Embryonic facial prominence (tissue), 1 donor: ENCODE data around the gene NT5DC2.

Experiments
- DNase-seq: peaks from one replicate; pipeline ENCODE4 v3.0.0-alpha.2; 2016; ENCODE audit errors: extremely low spot score

Gene NT5DC2

DNA sequence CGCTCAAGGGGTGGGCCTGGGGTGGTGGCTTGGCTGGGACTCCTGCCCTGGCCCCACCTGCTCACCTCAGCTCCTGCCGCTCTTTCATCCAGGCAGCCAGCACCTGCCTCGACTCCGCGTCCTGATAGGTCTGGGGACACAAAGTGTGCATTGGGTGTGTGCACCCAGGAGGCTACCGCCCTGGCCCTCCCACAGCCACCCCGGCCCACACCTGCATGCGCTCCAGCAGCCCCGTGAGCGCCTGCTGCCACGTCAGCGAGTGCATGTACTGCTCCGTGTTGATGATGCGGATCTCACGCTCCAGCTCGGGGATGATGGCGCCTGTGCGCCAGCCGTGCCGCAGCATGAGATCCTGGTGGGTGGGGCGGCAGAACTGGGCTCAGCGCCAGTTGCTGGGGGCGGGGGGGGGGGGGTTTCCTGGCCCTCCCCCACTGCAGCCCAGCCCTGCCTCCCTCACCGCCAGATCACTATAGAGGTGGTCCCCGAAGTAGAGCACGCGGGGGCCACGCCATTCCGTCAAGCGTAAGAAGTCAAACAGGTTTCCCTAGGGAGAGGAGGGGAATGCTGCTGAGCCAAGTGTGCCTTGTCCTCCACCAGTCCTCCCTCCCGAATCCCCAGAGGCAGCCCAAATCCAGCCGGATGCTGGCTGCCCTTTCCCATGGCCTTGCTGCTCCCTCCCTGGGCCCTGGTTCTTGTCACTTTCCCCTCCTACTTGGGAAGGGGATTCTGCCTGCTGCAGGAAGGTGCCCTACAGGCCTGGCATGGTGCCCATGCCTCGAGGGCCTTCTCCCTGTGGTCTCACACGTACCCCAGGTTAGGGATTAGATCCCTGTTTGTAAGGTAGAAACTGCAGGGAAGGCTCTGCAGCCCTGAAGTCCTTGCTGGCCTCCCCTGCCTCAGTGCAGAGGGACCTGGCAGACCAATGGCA, 8.6 kb downstream of the NT5DC2 start:
- DNase-seq, result peak; percentile 46

DNA sequence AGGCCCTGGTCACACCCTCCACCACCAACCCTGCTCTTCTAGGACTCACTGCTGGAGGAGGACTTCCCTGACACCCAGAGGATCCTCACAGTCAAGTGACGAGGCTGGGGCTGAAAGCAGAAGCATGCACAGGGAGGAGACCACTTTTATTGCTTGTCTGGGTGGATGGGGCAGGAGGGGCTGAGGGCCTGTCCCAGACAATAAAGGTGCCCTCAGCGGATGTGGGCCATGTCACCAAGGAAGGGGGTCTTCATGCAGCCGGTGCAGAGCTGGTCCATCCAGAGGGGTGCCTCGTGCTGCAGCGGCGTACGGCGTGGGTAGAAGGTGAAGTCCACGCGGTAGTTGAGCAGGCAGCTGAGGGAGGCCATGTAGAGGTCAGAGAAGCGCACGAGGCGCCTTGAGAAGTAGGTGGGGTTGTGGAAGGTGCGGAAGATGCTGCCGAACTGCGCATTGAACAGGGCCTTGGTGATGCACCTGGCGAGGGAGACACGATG, 9.4 kb downstream of the NT5DC2 start:
- no peak for DNase-seq

DNA sequence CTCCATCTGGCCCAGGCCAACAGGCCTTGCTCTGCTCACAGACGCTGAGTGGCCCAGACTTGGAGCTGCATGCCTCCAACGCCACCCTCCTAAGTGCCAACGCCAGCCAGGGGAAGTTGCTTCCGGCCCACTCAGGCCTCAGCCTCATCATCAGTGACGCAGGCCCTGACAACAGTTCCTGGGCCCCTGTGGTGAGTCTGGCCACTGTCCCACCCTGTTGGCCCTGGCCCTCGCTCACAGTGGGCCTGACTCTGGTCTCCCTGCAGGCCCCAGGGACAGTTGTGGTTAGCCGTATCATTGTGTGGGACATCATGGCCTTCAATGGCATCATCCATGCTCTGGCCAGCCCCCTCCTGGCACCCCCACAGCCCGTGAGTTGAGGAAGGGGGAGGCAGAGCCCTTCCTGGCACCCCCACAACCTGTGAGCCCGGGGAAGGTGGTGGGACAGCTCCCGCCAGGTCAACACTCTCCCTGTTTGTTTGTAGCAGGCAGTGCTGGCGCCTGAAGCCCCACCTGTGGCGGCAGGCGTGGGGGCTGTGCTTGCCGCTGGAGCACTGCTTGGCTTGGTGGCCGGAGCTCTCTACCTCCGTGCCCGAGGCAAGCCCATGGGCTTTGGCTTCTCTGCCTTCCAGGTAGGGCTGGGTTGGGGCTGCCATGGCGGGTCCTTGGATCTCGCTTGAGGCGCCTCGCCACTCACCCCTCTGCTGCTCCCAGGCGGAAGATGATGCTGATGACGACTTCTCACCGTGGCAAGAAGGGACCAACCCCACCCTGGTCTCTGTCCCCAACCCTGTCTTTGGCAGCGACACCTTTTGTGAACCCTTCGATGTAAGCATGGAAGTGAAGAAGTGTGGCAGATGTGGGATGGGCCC, 10.0 kb downstream of the NT5DC2 start:
- no peak for DNase-seq

DNA sequence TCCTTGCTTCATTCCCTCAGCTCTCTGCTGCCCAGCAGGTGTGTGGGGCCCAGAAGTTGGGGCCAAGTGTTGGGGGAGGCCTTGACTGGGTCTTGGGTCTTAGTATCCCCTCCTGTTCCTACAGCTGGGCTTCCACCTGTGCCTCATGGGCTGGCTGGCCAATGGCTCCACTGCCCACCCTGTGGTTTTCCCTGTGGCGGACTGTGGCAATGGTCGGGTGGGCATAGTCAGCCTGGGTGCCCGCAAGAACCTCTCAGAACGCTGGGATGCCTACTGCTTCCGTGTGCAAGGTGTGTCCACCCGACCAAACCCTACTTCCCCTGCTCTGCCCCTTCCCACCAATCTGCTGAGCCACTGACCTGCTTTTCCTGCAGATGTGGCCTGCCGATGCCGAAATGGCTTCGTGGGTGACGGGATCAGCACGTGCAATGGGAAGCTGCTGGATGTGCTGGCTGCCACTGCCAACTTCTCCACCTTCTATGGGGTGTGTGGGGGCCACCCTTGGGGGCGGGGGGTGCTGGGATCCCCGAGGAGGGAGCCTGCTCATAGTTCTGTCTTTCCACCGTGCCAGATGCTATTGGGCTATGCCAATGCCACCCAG, 10.9 kb downstream of the NT5DC2 start:
- DNase-seq, result no peak

DNA sequence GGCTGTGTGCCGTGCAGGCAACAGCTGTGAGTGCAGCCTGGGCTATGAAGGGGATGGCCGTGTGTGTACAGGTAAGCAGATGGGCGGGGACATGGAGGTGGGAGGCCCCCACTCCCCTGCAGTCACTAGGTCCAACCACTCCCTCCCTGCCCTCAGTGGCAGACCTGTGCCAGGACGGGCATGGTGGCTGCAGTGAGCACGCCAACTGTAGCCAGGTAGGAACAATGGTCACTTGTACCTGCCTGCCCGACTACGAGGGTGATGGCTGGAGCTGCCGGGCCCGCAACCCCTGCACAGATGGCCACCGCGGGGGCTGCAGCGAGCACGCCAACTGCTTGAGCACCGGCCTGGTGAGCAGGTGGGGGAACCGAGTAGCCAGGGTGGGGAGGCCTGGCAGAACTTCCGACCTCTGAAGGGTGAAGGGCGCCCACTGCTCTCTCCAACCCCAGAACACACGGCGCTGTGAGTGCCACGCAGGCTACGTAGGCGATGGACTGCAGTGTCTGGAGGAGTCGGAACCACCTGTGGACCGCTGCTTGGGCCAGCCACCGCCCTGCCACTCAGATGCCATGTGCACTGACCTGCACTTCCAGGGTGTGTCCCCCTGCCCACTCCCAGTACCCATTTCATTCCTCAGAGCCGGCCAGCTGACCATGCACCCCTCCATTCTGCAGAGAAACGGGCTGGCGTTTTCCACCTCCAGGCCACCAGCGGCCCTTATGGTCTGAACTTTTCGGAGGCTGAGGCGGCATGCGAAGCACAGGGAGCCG, 11.6 kb downstream of the NT5DC2 start:
- no peak for DNase-seq

DNA sequence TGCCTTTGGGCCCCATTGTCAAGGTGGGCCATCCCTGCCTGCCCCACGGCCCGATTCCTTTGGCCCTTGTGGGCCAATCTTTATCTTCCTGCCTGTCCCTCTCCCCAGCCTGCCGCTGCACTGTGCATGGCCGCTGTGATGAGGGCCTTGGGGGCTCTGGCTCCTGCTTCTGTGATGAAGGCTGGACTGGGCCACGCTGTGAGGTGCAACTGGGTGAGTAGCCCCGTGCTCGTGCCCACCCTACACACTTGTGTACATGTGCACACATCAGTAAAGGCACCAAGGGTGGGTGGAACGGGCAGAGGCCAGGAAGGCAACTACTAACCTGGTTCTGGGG, 12.2 kb downstream of the NT5DC2 start:
- no peak for DNase-seq

DNA sequence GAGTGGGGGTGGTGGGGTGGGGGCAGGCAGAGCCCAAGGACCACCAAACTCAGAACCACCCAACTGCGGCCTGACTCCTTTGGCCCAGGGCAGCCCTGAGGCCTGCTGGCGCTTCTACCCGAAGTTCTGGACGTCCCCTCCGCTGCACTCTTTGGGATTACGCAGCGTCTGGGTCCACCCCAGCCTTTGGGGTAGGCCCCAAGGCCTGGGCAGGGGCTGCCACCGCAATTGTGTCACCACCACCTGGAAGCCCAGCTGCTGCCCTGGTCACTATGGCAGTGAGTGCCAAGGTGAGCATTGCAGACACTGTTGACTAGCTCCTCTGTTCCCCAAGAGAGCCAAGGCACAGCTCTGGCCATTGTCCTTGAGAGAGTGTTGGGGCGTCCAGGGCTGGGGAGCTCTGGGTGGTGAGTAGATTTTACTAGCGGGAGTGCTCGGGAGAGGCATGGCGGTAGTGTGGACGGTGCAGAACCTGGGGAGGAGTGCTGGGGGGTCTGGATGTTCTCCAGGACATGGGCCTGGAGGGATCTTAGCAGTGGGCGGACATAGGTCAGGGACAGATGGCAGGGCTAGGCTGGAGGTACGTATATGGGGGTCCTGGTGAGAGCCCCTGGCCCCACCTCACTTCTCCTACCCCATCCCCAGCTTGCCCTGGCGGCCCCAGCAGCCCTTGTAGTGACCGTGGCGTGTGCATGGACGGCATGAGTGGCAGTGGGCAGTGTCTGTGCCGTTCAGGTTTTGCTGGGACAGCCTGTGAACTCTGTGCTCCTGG, 12.8 kb downstream of the NT5DC2 start:
- DNase-seq, result no peak

DNA sequence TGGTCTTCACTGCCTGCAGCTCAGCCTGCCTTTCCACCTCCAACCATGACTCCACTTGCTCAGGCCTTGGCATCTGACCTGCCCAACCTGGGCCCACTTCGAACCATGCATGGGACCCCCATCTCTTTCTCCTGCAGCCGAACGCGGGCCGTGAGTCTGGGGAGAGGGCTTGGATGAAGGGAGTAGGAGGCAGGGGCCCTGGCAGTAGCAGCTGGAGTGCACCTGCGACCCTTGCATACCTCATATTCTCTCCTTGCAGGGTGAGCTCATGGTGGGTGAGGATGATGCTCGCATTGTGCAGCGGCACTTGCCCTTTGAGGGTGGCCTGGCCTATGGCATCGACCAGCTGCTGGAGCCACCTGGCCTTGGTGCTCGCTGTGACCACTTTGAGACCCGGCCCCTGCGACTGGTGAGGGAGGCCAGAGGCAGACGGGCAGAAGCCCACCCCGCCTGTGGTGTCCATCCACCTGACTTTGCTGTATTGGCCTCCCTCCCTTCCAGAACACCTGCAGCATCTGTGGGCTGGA, 13.5 kb downstream of the NT5DC2 start:
- no peak for DNase-seq

DNA sequence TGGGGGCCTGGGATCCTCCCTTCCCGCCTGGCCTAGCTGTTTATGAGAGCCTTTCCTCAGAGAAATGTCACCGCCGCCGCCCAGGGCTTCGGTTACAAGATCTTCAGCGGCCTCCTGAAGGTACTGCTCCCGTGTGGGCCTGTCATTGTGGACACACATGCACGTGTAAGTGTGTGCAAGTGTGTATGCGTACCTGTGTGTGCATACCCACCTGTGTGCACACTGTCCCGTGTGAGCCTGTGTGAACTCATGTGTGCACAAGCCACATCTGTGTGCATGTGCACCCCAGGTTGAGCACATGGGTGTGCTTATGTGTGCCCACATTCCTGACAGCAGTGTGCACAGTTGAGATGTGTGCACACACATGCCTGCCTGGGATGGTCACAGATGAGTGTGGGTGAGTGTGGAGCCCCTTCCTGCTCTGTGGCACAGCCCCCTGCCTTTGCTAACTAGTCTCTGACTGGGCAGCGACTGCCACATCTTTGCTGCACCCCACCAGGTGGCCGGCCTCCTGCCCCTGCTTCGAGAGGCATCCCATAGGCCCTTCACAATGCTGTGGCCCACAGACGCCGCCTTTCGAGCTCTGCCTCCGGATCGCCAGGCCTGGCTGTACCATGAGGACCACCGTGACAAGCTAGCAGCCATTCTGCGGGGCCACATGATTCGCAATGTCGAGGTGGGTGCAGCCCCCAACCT, 14.1 kb downstream of the NT5DC2 start:
- no peak for DNase-seq

DNA sequence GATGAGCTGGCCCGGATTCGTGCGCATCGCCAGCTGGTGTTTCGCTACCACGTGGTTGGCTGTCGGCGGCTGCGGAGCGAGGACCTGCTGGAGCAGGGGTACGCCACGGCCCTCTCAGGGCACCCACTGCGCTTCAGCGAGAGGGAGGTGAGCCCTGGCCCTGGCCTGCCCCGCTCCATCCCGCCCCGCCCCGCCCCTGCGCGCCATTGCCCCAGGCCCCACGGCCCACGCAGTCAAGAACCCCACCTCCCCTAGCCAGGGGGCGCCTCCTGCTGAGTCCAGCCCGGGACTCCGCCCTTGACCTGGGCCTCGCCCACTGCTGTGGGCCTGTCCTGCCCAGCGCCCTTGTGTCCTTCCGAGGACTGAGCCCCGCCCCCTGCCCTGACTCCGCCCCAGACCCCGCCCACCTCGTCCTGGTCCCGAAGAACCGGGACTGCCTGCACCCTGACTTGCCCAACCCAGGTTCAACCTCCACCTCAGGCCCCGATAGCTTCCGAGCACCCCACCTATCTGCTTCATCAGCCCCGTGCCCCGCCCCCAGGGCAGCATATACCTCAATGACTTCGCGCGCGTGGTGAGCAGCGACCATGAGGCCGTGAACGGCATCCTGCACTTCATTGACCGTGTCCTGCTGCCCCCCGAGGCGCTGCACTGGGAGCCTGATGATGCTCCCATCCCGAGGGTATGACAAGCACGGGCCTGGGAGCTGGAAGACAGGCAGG, 14.8 kb downstream of the NT5DC2 start:
- no peak for DNase-seq

DNA sequence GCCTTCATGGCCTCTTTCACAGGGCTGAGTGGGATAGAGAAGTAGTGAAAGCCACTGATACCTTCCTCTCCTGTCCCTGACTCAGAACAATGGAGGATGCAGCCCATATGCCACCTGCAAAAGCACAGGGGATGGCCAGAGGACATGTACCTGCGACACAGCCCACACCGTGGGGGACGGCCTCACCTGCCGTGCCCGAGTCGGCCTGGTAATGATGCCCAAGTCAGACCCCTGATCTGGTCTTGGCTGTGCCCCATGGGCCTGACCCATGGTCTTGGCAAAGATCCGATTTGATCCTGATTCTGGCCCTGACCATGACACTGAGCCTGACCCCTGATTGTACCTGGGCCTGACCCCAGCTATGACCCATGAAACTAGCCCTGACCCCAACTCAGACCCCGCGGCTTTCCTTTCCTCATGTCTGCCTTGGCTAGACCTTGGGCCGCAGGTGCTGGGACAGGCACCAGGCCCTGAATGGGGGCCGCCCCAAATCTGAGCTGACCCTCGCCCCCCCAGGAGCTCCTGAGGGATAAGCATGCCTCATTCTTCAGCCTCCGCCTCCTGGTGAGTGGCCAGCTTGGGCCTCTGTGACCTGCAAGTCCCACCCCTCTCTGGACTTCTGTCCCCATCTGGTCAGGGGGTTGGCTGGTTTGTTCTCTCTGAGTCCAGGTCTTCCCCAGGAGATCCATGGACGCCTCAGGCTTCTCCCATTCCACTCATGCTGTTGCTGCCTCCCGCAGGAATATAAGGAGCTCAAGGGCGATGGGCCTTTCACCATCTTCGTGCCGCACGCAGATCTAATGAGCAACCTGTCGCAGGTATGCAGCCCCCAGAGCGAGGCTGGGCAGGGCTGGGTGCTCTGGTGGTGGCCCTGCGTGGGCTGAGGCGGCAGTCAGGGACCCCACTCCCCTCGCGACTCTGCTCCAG, 15.6 kb downstream of the NT5DC2 start:
- no peak for DNase-seq

DNA sequence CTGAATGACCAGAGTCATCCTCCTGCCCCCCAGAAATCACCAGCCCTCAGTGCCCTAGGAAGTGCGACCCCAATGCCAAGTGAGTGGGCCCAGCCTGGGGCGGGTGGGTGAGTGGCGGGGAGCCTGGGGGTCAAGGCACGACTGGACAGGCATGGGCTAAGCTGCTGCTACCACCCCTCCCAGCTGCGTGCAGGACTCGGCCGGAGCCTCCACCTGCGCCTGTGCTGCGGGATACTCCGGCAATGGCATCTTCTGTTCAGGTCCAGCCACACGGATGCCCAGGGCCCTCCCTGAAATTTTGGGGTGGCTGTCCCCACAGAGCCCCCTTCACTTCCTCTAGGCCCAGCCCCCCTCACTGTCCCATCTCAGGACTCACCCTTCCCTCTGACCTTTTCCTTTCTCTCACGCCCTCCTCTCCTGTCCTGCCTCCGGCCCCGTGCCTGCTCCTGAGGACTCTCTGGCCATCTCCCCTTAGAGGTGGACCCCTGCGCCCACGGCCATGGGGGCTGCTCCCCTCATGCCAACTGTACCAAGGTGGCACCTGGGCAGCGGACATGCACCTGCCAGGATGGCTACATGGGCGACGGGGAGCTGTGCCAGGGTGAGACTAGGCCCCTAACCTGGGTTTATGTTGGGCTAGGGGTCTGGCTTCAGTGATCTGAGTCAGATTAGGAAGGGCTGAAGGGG, 17.0 kb downstream of the NT5DC2 start:
- no peak for DNase-seq

DNA sequence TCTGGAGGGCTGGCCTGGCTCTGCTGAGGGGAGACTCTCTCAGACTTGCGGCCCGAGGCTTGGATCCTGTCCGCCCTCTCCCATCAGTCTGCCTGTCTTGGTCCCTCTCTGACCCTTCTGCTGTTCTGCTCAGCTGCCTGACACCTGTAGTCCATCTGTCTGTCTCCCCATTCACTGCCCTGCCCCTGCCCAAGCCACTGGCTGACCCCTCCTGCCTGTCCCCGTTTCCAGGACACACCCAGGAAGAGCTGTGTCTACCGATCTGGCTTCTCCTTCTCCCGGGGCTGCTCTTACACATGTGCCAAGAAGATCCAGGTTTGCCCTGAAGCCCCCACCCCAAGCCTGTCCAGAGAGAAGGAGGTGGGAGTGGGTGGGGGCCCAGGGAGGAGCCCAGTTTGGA, 18.5 kb downstream of the NT5DC2 start:
- no peak for DNase-seq

DNA sequence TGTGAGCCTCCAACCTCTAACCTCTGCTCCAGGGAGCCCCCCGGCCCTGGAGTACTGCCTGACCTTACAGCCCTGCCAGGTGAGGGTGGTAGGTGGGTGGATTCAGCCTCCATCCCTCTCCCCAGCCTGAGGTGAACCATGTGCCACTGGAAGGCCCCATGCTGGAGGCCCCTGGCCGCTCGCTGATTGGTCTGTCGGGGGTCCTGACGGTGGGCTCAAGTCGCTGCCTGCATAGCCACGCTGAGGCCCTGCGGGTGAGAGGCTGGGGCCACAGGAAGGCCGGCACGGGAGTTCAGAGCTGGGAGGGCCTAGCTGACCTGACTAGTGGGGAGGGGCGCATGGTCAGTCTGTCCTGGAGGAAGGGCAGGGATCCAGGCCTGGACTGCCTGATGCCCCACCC, 19.1 kb downstream of the NT5DC2 start:
- no peak for DNase-seq

DNA sequence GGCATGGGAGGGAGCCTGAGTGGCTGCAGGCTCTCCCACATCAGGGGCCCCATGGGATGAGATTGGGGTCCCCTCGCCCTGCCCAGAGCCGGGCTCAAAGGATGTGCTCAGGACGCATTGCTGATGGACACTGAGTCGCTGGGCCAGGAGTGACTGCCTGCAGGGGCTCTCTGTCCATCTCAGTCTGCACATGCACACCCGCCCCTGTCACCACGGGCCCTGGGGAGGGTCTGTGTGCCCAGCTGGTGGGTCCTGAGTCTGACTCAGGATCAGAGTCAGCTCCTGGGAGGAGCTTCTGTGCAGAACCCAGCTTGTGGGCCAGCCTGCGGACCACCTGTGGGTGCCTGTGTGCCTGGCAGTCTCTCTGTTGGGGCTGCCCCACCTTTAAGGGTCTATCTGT, 20.4 kb downstream of the NT5DC2 start:
- DNase-seq, result no peak

DNA sequence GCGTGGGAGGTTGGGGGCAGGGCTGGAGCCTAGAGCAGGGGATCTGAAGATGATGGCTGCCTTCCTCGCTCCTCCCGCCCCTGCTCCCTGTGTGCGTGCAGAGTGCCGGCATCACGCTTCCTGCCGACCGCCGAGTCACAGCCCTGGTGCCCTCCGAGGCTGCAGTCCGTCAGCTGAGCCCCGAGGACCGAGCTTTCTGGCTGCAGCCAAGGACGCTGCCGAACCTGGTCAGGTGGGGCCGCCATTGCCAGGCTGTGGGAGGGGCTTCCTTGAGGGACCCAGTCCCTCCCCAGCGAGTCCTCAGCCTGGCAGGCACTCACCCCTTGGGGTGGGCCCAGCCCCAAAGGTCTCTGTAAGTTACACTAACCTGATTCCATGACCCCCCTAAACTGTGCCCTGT, 20.9 kb downstream of the NT5DC2 start:
- DNase-seq, result no peak

DNA sequence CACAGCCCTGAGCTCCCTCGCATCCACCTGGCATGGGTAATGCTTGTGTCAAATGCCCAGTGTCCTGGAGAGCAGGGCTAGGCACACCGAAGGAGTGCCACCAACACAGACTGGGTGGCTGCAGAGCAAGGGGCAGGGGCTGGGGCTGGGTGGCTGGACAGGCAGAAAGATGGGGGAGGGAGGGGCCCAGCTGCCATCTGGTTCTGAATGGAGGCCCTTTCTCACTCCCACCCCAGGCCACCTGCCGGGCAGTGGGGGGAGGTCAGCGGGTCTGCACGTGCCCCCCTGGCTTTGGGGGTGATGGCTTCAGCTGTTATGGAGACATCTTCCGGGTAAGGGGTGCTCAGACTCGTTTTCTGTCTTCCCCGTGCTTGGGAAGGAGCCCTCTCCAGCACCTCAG, 21.6 kb downstream of the NT5DC2 start:
- no peak for DNase-seq

DNA sequence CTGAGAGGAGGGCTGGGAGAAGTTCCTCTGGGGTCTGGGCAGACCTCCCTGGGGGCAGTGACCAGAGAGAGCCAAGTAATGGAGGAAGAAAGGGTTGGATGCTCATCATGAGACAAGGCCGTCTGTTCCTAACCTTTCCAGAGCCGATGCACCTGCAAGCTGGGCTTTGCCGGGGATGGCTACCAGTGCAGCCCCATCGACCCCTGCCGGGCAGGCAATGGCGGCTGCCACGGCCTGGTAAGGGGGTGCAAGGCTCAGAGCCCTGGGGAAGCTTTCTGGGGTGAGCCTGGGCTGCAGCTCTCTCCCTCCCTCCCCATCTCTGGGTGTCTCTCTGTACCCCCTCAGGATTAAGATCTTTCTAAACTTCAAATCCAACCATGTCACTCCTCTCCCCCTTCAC, 22.1 kb downstream of the NT5DC2 start:
- no peak for DNase-seq
